Measurements from ENCODE around the gene CCPG1. TPM values are rescaled to one million over a fixed set of nuclear protein-coding genes. Genes with fewer than 3 reads are reported as not detected.

The CCPG1 gene
- total RNA-seq, 2 donors from 2014 or later: 40.7 to 63.5 TPM

DNA sequence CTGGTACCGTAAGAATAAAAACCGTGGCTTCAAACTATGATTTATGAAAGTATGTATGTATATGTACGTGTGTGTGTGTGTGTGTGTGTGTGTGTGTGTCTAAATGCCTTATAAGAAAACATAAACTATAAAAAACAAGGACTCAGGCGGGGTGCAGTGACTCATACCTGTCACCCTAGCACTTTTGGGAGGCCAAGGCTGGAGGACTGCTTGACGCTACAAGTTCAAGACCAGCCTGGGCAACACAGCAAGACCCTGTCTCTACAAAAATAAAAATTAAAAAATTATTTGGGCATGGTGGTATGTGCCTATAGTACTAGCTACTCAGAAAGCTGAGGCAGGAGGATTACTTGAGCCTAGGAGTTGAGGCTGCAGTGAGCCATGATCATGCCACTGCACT lies 29.1 kb downstream of the CCPG1 start:
- Histone ChIP-seq H3K9ac (ENCODE audit: extremely low read depth, low read length, poor library complexity, severe bottlenecking) (no peak overlapping the region), H3K27me3 (ENCODE audit: control insufficient read depth, insufficient read depth, low read length, poor library complexity, severe bottlenecking) (no peaks in the 10 kb centered on the region), H3K36me3 (ENCODE audit: control insufficient read depth, insufficient read depth, low read length) (peaks cover 4% of the 10 kb centered on the region), H3K4me1 (ENCODE audit: control insufficient read depth, insufficient read depth, low read length) (no peaks in the 10 kb centered on the region), H3K9me3 (ENCODE audit: control insufficient read depth, low read length) (peaks cover 15% of the 10 kb centered on the region), H3K4me3 (ENCODE audit: low read length) (no peak overlapping the region), H3K27ac (ENCODE audit: low read depth, low read length) (no peak overlapping the region)
- Mint-ChIP-seq H3K36me3 (ENCODE audit: low read depth) (peaks cover 56% of the 10 kb centered on the region), H3K27me3 (ENCODE audit: insufficient read depth) (no peaks in the 10 kb centered on the region), H3K4me3 (no peak overlapping the region), H3K4me1 (no peaks in the 10 kb centered on the region), H3K9me3 (peaks cover 6% of the 10 kb centered on the region), H3K27ac (no peak overlapping the region)
- DNase-seq: no peak
- WGBS, 2 experiments (ENCODE audit: insufficient coverage in 1 of 2, insufficient read length in 1 of 2): 96% methylated on average over 4 of the region's 5 CpGs; no CpG with 5 or more reads in 1 of the 2 experiments
- TF ChIP-seq, protein P1, sequence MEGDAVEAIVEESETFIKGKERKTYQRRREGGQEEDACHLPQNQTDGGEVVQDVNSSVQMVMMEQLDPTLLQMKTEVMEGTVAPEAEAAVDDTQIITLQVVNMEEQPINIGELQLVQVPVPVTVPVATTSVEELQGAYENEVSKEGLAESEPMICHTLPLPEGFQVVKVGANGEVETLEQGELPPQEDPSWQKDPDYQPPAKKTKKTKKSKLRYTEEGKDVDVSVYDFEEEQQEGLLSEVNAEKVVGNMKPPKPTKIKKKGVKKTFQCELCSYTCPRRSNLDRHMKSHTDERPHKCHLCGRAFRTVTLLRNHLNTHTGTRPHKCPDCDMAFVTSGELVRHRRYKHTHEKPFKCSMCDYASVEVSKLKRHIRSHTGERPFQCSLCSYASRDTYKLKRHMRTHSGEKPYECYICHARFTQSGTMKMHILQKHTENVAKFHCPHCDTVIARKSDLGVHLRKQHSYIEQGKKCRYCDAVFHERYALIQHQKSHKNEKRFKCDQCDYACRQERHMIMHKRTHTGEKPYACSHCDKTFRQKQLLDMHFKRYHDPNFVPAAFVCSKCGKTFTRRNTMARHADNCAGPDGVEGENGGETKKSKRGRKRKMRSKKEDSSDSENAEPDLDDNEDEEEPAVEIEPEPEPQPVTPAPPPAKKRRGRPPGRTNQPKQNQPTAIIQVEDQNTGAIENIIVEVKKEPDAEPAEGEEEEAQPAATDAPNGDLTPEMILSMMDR (conservative IDR thresholded peaks at IDR 0.05): no peak

DNA sequence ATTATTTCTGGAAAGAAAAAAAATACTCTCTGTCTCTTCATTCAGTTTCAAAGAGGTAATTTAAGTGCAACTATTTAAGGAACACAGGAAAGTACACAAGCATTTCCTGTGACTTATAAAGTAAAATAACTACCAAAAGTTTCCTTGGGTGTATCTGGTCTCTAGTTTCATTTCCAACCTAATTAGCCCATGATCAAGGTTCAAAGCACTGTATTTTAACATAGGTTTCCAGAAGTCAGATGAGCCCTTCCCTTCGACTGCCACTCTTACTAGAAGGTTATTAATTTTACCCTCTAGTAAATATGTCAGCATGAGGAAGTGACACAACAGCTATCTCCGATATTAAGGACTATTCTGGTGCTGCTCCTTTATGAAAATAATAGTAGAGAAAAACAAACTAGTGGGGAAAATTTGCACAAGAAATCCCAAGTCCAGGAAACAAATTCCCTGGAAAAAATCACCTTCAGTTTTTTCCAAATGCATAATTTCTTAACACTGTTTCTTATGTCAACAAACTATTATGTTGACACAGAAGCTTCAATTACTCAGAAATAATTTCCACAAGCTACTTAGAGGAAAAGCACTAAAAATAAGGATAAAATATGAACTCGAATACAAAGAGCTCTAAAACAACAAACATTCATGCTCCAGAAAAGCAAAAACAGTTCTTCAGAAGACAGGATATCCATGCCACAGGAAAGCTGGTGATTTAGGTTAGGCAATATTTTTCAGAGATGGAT lies 35.3 kb downstream of the CCPG1 start:
- Histone ChIP-seq H3K9ac (ENCODE audit: extremely low read depth, low read length, poor library complexity, severe bottlenecking) (no peak overlapping the region), H3K36me3 (ENCODE audit: control insufficient read depth, insufficient read depth, low read length) (peaks cover 4% of the 10 kb centered on the region), H3K4me1 (ENCODE audit: control insufficient read depth, insufficient read depth, low read length) (no peaks in the 10 kb centered on the region), H3K27ac (ENCODE audit: low read depth, low read length) (no peak overlapping the region), H3K4me3 (ENCODE audit: low read length) (no peak overlapping the region), H3K9me3 (ENCODE audit: control insufficient read depth, low read length) (no peaks in the 10 kb centered on the region), H3K27me3 (ENCODE audit: control insufficient read depth, insufficient read depth, low read length, poor library complexity, severe bottlenecking) (no peaks in the 10 kb centered on the region)
- DNase-seq: no peak
- Mint-ChIP-seq H3K9me3 (no peaks in the 10 kb centered on the region), H3K27me3 (ENCODE audit: insufficient read depth) (no peaks in the 10 kb centered on the region), H3K4me3 (no peak overlapping the region), H3K4me1 (peaks cover 2% of the 10 kb centered on the region), H3K36me3 (ENCODE audit: low read depth) (peaks cover 41% of the 10 kb centered on the region), H3K27ac (no peak overlapping the region)
- TF ChIP-seq, protein P1 (conservative IDR thresholded peaks at IDR 0.05): no peak
- 94% methylated on average over 3 of the region's 3 CpGs; no CpG with 5 or more reads in 1 of the 2 experiments for WGBS, 2 experiments (ENCODE audit: insufficient coverage in 1 of 2, insufficient read length in 1 of 2)

DNA sequence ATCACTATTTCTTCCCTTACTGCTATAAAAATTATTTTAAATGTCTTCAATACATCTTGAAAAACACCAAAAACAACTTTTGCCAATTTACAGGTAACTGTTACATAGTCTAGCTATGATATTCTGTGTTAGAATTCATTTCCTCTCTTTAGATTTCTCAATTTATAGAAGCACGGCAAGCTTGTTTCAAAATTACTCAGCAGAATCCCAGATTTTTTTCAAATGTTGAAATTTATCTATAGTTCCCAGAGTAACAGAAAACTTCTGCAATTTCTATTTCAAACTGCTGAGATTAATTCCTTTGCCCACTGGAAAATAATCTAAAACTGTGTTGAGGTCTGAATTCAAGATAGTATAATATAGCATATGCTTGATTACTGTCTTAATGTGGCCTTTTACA lies 41.2 kb downstream of the CCPG1 start:
- no peaks in the 10 kb centered on the region for H3K9me3 Mint-ChIP-seq
- TF ChIP-seq, protein P1 (conservative IDR thresholded peaks at IDR 0.05): no peak
- Histone ChIP-seq H3K27ac (ENCODE audit: low read depth, low read length) (no peak overlapping the region), H3K36me3 (ENCODE audit: control insufficient read depth, insufficient read depth, low read length) (no peaks in the 10 kb centered on the region), H3K9me3 (ENCODE audit: control insufficient read depth, low read length) (no peaks in the 10 kb centered on the region), H3K9ac (ENCODE audit: extremely low read depth, low read length, poor library complexity, severe bottlenecking) (no peak overlapping the region), H3K4me1 (ENCODE audit: control insufficient read depth, insufficient read depth, low read length) (no peaks in the 10 kb centered on the region), H3K4me3 (ENCODE audit: low read length) (no peak overlapping the region), H3K27me3 (ENCODE audit: control insufficient read depth, insufficient read depth, low read length, poor library complexity, severe bottlenecking) (no peaks in the 10 kb centered on the region)
- H3K27me3 Mint-ChIP-seq (ENCODE audit: insufficient read depth): no peaks in the 10 kb centered on the region
- DNase-seq: no peak
- H3K4me3 Mint-ChIP-seq: no peak overlapping the region
- no peaks in the 10 kb centered on the region for H3K4me1 Mint-ChIP-seq
- peaks cover 28% of the 10 kb centered on the region for H3K36me3 Mint-ChIP-seq (ENCODE audit: low read depth)
- 100% methylated on average over 1 of the region's 1 CpG; no CpG with 5 or more reads in 1 of the 2 experiments for WGBS, 2 experiments (ENCODE audit: insufficient coverage in 1 of 2, insufficient read length in 1 of 2)
- H3K27ac Mint-ChIP-seq: no peak overlapping the region
